Fibroblast of mammary gland (primary cell): ENCODE measurements around the gene GOLPH3L.
"Not testable (repeated sequence)": the region's sequence is repeated elsewhere in the genome, so short reads cannot be mapped to it uniquely, and the experiment has no call there.

ENCODE experiments used
- DNase-seq: peaks from one replicate; pipeline ENCODE4 v3.0.0-alpha.2; 2010; ENCODE audit warnings: low read depth
- H3K4me3 ChIP-seq: 2 replicates; pipeline ENCODE4 v1.5.1; 2011; ENCODE audit warnings: low read depth, mild to moderate bottlenecking, low read length, moderate library complexity; ENCODE audit not compliant: control insufficient read depth
- CTCF ChIP-seq: conservative IDR thresholded peaks from 2 replicates; pipeline ENCODE4 v1.5.1; 2011; ENCODE audit warnings: low read depth, low read length, inconsistent platforms; ENCODE audit not compliant: control insufficient read depth, insufficient read depth

GOLPH3L gene

GRCh38 chr1:150601540-150601939, 95.4 kb downstream of the GOLPH3L start:
- no peak overlapping the region for H3K4me3 ChIP-seq
- TF ChIP-seq CTCF: no peak
- DNase-seq: no peak

GRCh38 chr1:150598346-150598745, 98.6 kb downstream of the GOLPH3L start:
- DNase-seq, H3K4me3 ChIP-seq: not testable (repeated sequence)

GRCh38 chr1:150596976-150597375, 100.0 kb downstream of the GOLPH3L start:
- no peak for DNase-seq

More at GRCh38 chr1:150596976-150597375, 100.0 kb downstream of the GOLPH3L start:
- H3K4me3 ChIP-seq: no peak overlapping the region
- no peak for TF ChIP-seq CTCF
